ENCODE measurements around the gene MYO3B.

MYO3B gene

GRCh38 chr2:170514140-170514539 lies 336.2 kb downstream of the MYO3B start:
- Histone ChIP-seq H3K9me3 (ENCODE audit: insufficient read depth, low read length) (no peaks in the 10 kb centered on the region), H4K20me1 (ENCODE audit: insufficient read depth, low read length) (no peaks in the 10 kb centered on the region), H3K27ac (ENCODE audit: low read length) (no peak overlapping the region), H3K79me2 (ENCODE audit: low read length) (no peaks in the 10 kb centered on the region), H3K27me3 (ENCODE audit: low read depth, low read length) (0 out of 2 replicates have a peak, but pooled peaks cover 10% of the 10 kb centered on the region), H3K4me1 (ENCODE audit: low read length) (peaks cover 13% of the 10 kb centered on the region), H3K9ac (ENCODE audit: low read length) (no peak overlapping the region), H2AFZ (ENCODE audit: low read depth, low read length) (no peak overlapping the region), H3K36me3 (replicated peaks; ENCODE audit: low read depth, low read length) (no peaks in the 10 kb centered on the region), H3K4me3 (ENCODE audit: low read length) (no peak overlapping the region), H3K4me2 (ENCODE audit: low read length) (no peak overlapping the region)
- no peak for TF ChIP-seq CTCF (IDR thresholded peaks at IDR 0.05; ENCODE audit: low read depth, low read length)
- no peak for TF ChIP-seq EZH2phosphoT487 (IDR thresholded peaks at IDR 0.05; ENCODE audit: low read depth)

- Histone ChIP-seq H3K4me3 (ENCODE audit: low read length) (no peak overlapping the region), H3K27ac (ENCODE audit: low read length) (no peak overlapping the region), H2AFZ (ENCODE audit: low read depth, low read length) (no peak overlapping the region), H3K4me1 (ENCODE audit: low read length) (peaks cover 4% of the 10 kb centered on the region), H3K27me3 (ENCODE audit: low read depth, low read length) (0 out of 2 replicates have a peak, but pooled peaks cover 10% of the 10 kb centered on the region), H3K9me3 (ENCODE audit: insufficient read depth, low read length) (no peaks in the 10 kb centered on the region), H3K4me2 (ENCODE audit: low read length) (no peak overlapping the region), H3K36me3 (replicated peaks; ENCODE audit: low read depth, low read length) (no peaks in the 10 kb centered on the region), H3K9ac (ENCODE audit: low read length) (no peak overlapping the region), H4K20me1 (ENCODE audit: insufficient read depth, low read length) (no peaks in the 10 kb centered on the region), H3K79me2 (ENCODE audit: low read length) (no peaks in the 10 kb centered on the region)
- no peak for TF ChIP-seq CTCF (IDR thresholded peaks at IDR 0.05; ENCODE audit: low read depth, low read length)
- no peak for TF ChIP-seq EZH2phosphoT487 (IDR thresholded peaks at IDR 0.05; ENCODE audit: low read depth)
Measured at GRCh38 chr2:170517538-170517937, 339.6 kb downstream of the MYO3B start.

- H3K9me3 ChIP-seq (ENCODE audit: insufficient read depth, low read length): no peaks in the 10 kb centered on the region
- no peak overlapping the region for H3K4me3 ChIP-seq (ENCODE audit: low read length)
- H2AFZ ChIP-seq (ENCODE audit: low read depth, low read length): no peak overlapping the region
- no peak overlapping the region for H3K4me2 ChIP-seq (ENCODE audit: low read length)
- no peaks in the 10 kb centered on the region for H4K20me1 ChIP-seq (ENCODE audit: insufficient read depth, low read length)
- no peak overlapping the region for H3K27ac ChIP-seq (ENCODE audit: low read length)
- no peaks in the 10 kb centered on the region for H3K79me2 ChIP-seq (ENCODE audit: low read length)
- H3K4me1 ChIP-seq (ENCODE audit: low read length): peaks cover 4% of the 10 kb centered on the region
- 0 out of 2 replicates have a peak, but pooled peaks cover 9% of the 10 kb centered on the region for H3K27me3 ChIP-seq (ENCODE audit: low read depth, low read length)
- TF ChIP-seq EZH2phosphoT487 (IDR thresholded peaks at IDR 0.05; ENCODE audit: low read depth) (no peak), CTCF (IDR thresholded peaks at IDR 0.05; ENCODE audit: low read depth, low read length) (no peak)
- H3K36me3 ChIP-seq (replicated peaks; ENCODE audit: low read depth, low read length): no peaks in the 10 kb centered on the region
- no peak overlapping the region for H3K9ac ChIP-seq (ENCODE audit: low read length)
Measured at GRCh38 chr2:170518911-170519310, 341.0 kb downstream of the MYO3B start.

- H3K9ac ChIP-seq (ENCODE audit: low read length): no peak overlapping the region
- no peaks in the 10 kb centered on the region for H4K20me1 ChIP-seq (ENCODE audit: insufficient read depth, low read length)
- no peak overlapping the region for H3K4me3 ChIP-seq (ENCODE audit: low read length)
- no peaks in the 10 kb centered on the region for H3K9me3 ChIP-seq (ENCODE audit: insufficient read depth, low read length)
- H3K36me3 ChIP-seq (replicated peaks; ENCODE audit: low read depth, low read length): no peaks in the 10 kb centered on the region
- no peak for TF ChIP-seq CTCF (IDR thresholded peaks at IDR 0.05; ENCODE audit: low read depth, low read length)
- no peak for TF ChIP-seq EZH2phosphoT487 (IDR thresholded peaks at IDR 0.05; ENCODE audit: low read depth)
- H3K27ac ChIP-seq (ENCODE audit: low read length): no peak overlapping the region
- H3K4me1 ChIP-seq (ENCODE audit: low read length): peaks cover 12% of the 10 kb centered on the region
- no peaks in the 10 kb centered on the region for H3K27me3 ChIP-seq (ENCODE audit: low read depth, low read length)
- H3K4me2 ChIP-seq (ENCODE audit: low read length): no peak overlapping the region
- no peaks in the 10 kb centered on the region for H3K79me2 ChIP-seq (ENCODE audit: low read length)
- no peak overlapping the region for H2AFZ ChIP-seq (ENCODE audit: low read depth, low read length)
Measured at GRCh38 chr2:170521299-170521698, 343.4 kb downstream of the MYO3B start.
